ENCODE measurements around the gene EMC8. TPM values are rescaled to one million over a fixed set of nuclear protein-coding genes. Genes with fewer than 3 reads are reported as not detected.

The EMC8 gene
- total and polyA plus RNA-seq, 8 donors = 1.8 to 38.8 (median 16.4) TPM

DNA sequence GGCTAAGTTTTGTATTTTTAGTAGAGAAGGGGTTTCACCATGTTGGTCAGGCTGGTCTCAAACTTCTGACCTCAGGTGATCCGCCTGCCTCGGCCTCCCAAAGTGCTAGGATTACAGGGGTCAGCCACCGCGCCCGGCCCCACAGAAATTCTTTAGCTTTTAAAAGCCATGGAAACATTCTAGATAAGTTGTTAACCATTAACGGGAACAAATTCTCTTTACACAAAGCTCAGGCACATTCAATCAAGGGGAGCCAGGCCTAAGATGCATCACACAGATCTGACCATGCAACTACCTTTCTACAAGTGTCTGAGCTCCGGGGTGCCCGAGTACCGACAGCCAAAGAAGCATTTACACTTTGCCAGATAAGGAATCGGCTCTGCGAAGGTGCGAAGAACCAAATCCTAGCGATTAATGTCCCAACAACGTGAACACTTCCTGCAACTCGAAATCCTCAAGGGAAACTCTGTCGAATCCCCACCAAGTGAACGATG, 1.0 kb downstream of the EMC8 start:
- TF ChIP-seq, protein P1, sequence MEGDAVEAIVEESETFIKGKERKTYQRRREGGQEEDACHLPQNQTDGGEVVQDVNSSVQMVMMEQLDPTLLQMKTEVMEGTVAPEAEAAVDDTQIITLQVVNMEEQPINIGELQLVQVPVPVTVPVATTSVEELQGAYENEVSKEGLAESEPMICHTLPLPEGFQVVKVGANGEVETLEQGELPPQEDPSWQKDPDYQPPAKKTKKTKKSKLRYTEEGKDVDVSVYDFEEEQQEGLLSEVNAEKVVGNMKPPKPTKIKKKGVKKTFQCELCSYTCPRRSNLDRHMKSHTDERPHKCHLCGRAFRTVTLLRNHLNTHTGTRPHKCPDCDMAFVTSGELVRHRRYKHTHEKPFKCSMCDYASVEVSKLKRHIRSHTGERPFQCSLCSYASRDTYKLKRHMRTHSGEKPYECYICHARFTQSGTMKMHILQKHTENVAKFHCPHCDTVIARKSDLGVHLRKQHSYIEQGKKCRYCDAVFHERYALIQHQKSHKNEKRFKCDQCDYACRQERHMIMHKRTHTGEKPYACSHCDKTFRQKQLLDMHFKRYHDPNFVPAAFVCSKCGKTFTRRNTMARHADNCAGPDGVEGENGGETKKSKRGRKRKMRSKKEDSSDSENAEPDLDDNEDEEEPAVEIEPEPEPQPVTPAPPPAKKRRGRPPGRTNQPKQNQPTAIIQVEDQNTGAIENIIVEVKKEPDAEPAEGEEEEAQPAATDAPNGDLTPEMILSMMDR (IDR thresholded peaks at IDR 0.05) = no peak
- no peak for TF ChIP-seq POLR2AphosphoS5 (IDR thresholded peaks at IDR 0.05)
- no peak for TF ChIP-seq EP300 (IDR thresholded peaks at IDR 0.05)
- no peak for TF ChIP-seq POLR2A (IDR thresholded peaks at IDR 0.05)
- Histone ChIP-seq H3K4me1 (peaks cover 19 to 54% (median 41%) of the 10 kb centered on the region in 4 donors), H3K9me3 (no peaks in the 10 kb centered on the region), H3K27me3 (no peaks in the 10 kb centered on the region), H3K36me3 (peaks cover 40 to 60% (median 58%) of the 10 kb centered on the region in 4 donors), H3K4me3 (peak overlapping the region; percentile 62 to 99 (median 89)), H3K27ac (peak overlapping the region in 3 of 5 donors; percentile 91 to 96 (median 92))
- intact Hi-C loops (cut with DNase I; ENCODE audit: low total_unique reads) = no loop called here
- no peak for DNase-seq
- WGBS, 5 donors = 9 to 18% (median 10%) methylated on average over 17 of the region's 17 CpGs

DNA sequence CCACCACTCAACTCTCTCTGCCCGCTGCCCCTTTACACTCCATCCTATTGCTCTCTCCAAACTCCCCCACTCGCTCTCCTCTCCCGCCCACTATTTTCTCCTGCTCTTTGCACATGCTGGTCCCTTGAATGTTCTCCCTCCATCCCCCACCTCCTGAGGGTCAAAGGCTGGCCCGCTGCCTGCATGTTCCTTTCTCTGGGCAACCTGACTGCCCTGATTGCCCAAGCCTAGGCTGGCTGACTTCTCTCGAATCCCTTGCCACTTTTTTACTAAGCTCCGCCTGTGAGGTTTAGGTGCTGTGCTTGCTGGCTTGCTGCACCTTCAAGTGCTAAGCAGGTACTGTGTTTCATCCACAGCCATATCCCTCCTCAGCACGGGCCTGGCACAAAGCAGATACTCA, 2.7 kb downstream of the EMC8 start:
- Histone ChIP-seq H3K9me3 (no peaks in the 10 kb centered on the region), H3K4me3 (no peak overlapping the region), H3K27ac (no peak overlapping the region), H3K27me3 (no peaks in the 10 kb centered on the region), H3K4me1 (peaks cover 19 to 48% (median 37%) of the 10 kb centered on the region in 4 donors), H3K36me3 (peaks cover 24 to 59% (median 58%) of the 10 kb centered on the region in 4 donors)
- TF ChIP-seq, protein P1 (IDR thresholded peaks at IDR 0.05) = no peak
- TF ChIP-seq EP300 (IDR thresholded peaks at IDR 0.05) (no peak), POLR2A (IDR thresholded peaks at IDR 0.05) (no peak), POLR2AphosphoS5 (IDR thresholded peaks at IDR 0.05) (no peak)
- WGBS, 5 donors = 91 to 95% (median 92%) methylated on average over 7 of the region's 7 CpGs
- intact Hi-C loops (cut with DNase I; ENCODE audit: low total_unique reads) = no loop called here
- DNase-seq = no peak

DNA sequence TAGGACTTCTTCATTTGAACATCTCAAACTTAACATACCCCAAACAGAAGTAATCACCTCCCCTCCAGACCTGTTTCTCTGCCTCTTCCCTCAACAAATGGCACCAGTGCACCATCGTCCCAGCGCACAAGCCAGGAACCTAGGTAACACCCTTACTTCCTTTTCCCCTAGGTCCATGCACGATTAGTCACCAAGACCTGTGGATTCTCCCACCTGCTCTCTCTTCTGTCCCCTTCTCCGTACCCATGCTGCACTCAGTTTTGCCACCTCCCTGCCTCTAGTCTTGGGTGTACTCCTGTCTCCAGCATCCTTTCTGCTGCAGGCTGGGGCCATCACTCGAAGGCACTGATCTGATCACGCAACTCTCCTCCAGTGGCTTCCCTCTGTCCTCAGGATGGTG, 3.2 kb downstream of the EMC8 start:
- intact Hi-C loops (cut with DNase I; ENCODE audit: low total_unique reads) = no loop called here
- no peaks in the 10 kb centered on the region for H3K9me3 ChIP-seq
- no peaks in the 10 kb centered on the region for H3K27me3 ChIP-seq
- DNase-seq = no peak
- TF ChIP-seq, protein P1 (IDR thresholded peaks at IDR 0.05) = no peak
- TF ChIP-seq EP300 (IDR thresholded peaks at IDR 0.05) (no peak), POLR2AphosphoS5 (IDR thresholded peaks at IDR 0.05) (no peak), POLR2A (IDR thresholded peaks at IDR 0.05) (no peak)
- H3K4me1 ChIP-seq = peaks cover 16 to 43% (median 34%) of the 10 kb centered on the region in 4 donors
- H3K4me3 ChIP-seq = no peak overlapping the region
- H3K36me3 ChIP-seq = peaks cover 19 to 57% (median 55%) of the 10 kb centered on the region in 4 donors
- WGBS, 5 donors = 86 to 91% (median 89%) methylated on average over 6 of the region's 6 CpGs
- no peak overlapping the region for H3K27ac ChIP-seq

GRCh38 chr16:85794696-85795095, 4.6 kb downstream of the EMC8 start:
- Histone ChIP-seq H3K4me3 (no peak overlapping the region), H3K27me3 (no peaks in the 10 kb centered on the region), H3K36me3 (peaks cover 19 to 57% (median 55%) of the 10 kb centered on the region in 4 donors), H3K4me1 (peaks cover 5 to 31% (median 22%) of the 10 kb centered on the region in 4 donors), H3K9me3 (no peaks in the 10 kb centered on the region), H3K27ac (no peak overlapping the region)
- intact Hi-C loops (cut with DNase I; ENCODE audit: low total_unique reads) = no loop called here
- DNase-seq = no peak
- TF ChIP-seq POLR2A (IDR thresholded peaks at IDR 0.05) (no peak), POLR2AphosphoS5 (IDR thresholded peaks at IDR 0.05) (no peak), EP300 (IDR thresholded peaks at IDR 0.05) (no peak)
- TF ChIP-seq, protein P1 (IDR thresholded peaks at IDR 0.05) = no peak
- 76 to 93% (median 89%) methylated on average over 8 of the region's 8 CpGs for WGBS, 5 donors

Measured in stomach (tissue), 9 donors.